ENCODE results near the gene CDCA4.

- TF ChIP-seq SIN3A (IDR thresholded peaks at IDR 0.05; ENCODE audit: borderline replicate concordance, insufficient read depth, low read length) (no peak), POLR2AphosphoS5 (IDR thresholded peaks at IDR 0.05; ENCODE audit: low read depth, low read length) (no peak), REST (IDR thresholded peaks at IDR 0.05; ENCODE audit: insufficient read depth in 1 of 2, low read depth in 2 of 2, low read length in 2 of 2) (no peak), TAF1 (IDR thresholded peaks at IDR 0.05; ENCODE audit: borderline replicate concordance, insufficient read depth, low read length) (no peak), FOXP2 (optimal IDR thresholded peaks at IDR 0.05; ENCODE audit: borderline replicate concordance, extremely low read depth, extremely low read length, insufficient read depth) (no peak)
Measured at GRCh38 chr14:104976198-104977007, 44.5 kb downstream of the CDCA4 start.
